HepG2 (cell line): ENCODE data around the gene WNT4. TPM values are rescaled to one million over a fixed set of nuclear protein-coding genes. Genes with fewer than 3 reads are reported as not detected.

Experiments
- ATAC-seq: fragments of 200-7000 bp; cut with Tn5 transposase; 3 replicates; pipeline ENCODE4 v1.9.1; 2020; ENCODE audit warnings: mild to moderate bottlenecking, moderate library complexity
- BruUV-seq: library from RNA; stranded (reverse); fragments of 400-500 nt; replicated peaks from 2 replicates; lab custom pipeline; 2021; lab: Mats Ljungman, UMichigan
- CTCF ChIA-PET: fragments of 300-600 bp; formaldehyde crosslinking; extraction: SDS; loops from one replicate; lab custom pipeline; 2021; ENCODE audit warnings: low total read pairs, inconsistent platforms, low intra/inter-chr PET ratio; lab: Yijun Ruan, JAX
- POLR2A ChIA-PET: fragments of 350-600 bp; sonication (Branson Sonifier 250); formaldehyde crosslinking; loops from one replicate; lab custom pipeline; 2020; ENCODE audit warnings: antibody characterized with exemption, inconsistent platforms; lab: Yijun Ruan, JAX
- DNase-seq: peaks from one replicate; pipeline ENCODE4 v3.0.0-alpha.2; 2015; ENCODE audit warnings: low spot score
- FAIRE-seq: peaks from 3 replicates; lab custom pipeline; 2011; peaks lifted over from hg19 to GRCh38; lab: Jason Lieb, UNC
- H2AFZ ChIP-seq: one replicate; pipeline ENCODE4 v1.6.1; 2011; ENCODE audit warnings: low read length, inconsistent platforms
- H3K27ac ChIP-seq: fragments of 300-600 bp; 3 replicates; pipeline ENCODE4 v1.8.0; 2011; ENCODE audit warnings: mixed run types, mild to moderate bottlenecking, mixed read lengths, low read length, inconsistent platforms; ENCODE audit not compliant: insufficient read depth; ENCODE audit errors: extremely low read length
- H3K27me3 ChIP-seq, 2 experiments: fragments of 200-600 bp in 1 of 2; 2 replicates in 1 of 2; 3 replicates in 1 of 2; pipeline versions ENCODE4 v1.6.0 to v1.8.0; 2011; ENCODE audit warnings: low read length in 2 of 2, mild to moderate bottlenecking in 2 of 2, moderate library complexity in 2 of 2, inconsistent platforms in 1 of 2; ENCODE audit not compliant: insufficient read depth in 2 of 2, control insufficient read depth in 1 of 2
- H3K36me3 ChIP-seq, 2 experiments: fragments of 200-600 bp in 1 of 2; replicated peaks in 1 of 2; 2 replicates in 1 of 2; 3 replicates in 1 of 2; pipeline versions ENCODE4 v1.5.1 to v1.8.0; 2011; ENCODE audit warnings: low read length in 2 of 2, inconsistent platforms in 1 of 2; ENCODE audit not compliant: insufficient read depth in 2 of 2, control insufficient read depth in 1 of 2
- H3K4me1 ChIP-seq: 2 replicates; pipeline ENCODE4 v1.5.1; 2012; ENCODE audit warnings: low read length, inconsistent platforms; ENCODE audit not compliant: insufficient read depth
- H3K4me2 ChIP-seq: 2 replicates; pipeline ENCODE4 v1.6.0; 2011; ENCODE audit warnings: low read depth, low read length, inconsistent platforms
- H3K4me3 ChIP-seq, 3 experiments: fragments of 200-600 bp in 1 of 3; sonication (generic), shearing (Covaris generic) in 1 of 3; replicated peaks in 1 of 3; 2 replicates each; pipeline ENCODE4 v1.5.1; 2011 to 2016; ENCODE audit warnings: low read length in 3 of 3, inconsistent platforms in 2 of 3, low read depth in 2 of 3, mild to moderate bottlenecking in 2 of 3, control low read depth in 1 of 3, mixed read lengths in 1 of 3; ENCODE audit not compliant: insufficient read depth in 1 of 3
- H3K79me2 ChIP-seq: one replicate; pipeline ENCODE4 v1.6.1; 2011; ENCODE audit warnings: low read length, inconsistent platforms; ENCODE audit not compliant: insufficient read depth
- H3K9ac ChIP-seq: 2 replicates; pipeline ENCODE4 v1.6.0; 2011; ENCODE audit warnings: mild to moderate bottlenecking, low read depth, low read length, inconsistent platforms; ENCODE audit not compliant: insufficient read depth
- H3K9me3 ChIP-seq: 2 replicates; pipeline ENCODE4 v1.5.1; 2012; ENCODE audit warnings: mild to moderate bottlenecking, low read length
- H4K20me1 ChIP-seq: 2 replicates; pipeline ENCODE4 v1.6.0; 2011; ENCODE audit warnings: inconsistent platforms, mild to moderate bottlenecking, low read length, moderate library complexity; ENCODE audit not compliant: insufficient read depth
- FOXP4 ChIP-seq: sonication (generic); formaldehyde crosslinking; IDR thresholded peaks from 2 replicates; pipeline ENCODE4 v1.4.0; 2020; ENCODE audit warnings: missing genetic modification reagents
- GATAD1 ChIP-seq: IDR thresholded peaks from 2 replicates; pipeline ENCODE4 v1.6.1; 2016; ENCODE audit warnings: missing genetic modification reagents, missing compliant biosample characterization
- KDM1A ChIP-seq: IDR thresholded peaks from 2 replicates; pipeline ENCODE4 v1.6.1; 2016; ENCODE audit warnings: missing compliant biosample characterization
- PBX3 ChIP-seq: sonication (generic); formaldehyde crosslinking; IDR thresholded peaks from 2 replicates; pipeline ENCODE4 v1.8.1; 2023; ENCODE audit warnings: missing genetic modification reagents, inconsistent platforms, borderline replicate concordance
- POGZ ChIP-seq: sonication (generic); formaldehyde crosslinking; IDR thresholded peaks from 2 replicates; pipeline ENCODE4 v1.4.0; 2020; ENCODE audit warnings: mild to moderate bottlenecking, missing genetic modification reagents
- RAD21 ChIP-seq: fragments of 450-650 bp; formaldehyde crosslinking; IDR thresholded peaks from 2 replicates; pipeline ENCODE4 v1.5.0; 2020; ENCODE audit warnings: mild to moderate bottlenecking
- TFDP1 ChIP-seq: IDR thresholded peaks from 2 replicates; pipeline ENCODE4 v1.6.1; 2016; ENCODE audit warnings: missing compliant biosample characterization, missing genetic modification reagents, borderline replicate concordance
- ZNF317 ChIP-seq: sonication (generic); formaldehyde crosslinking; IDR thresholded peaks from 2 replicates; pipeline ENCODE4 v1.5.0; 2020; ENCODE audit warnings: mild to moderate bottlenecking, missing genetic modification reagents
- ZNF609 ChIP-seq: sonication (generic); formaldehyde crosslinking; IDR thresholded peaks from 2 replicates; pipeline ENCODE4 v1.4.0; 2020; ENCODE audit warnings: mild to moderate bottlenecking, missing genetic modification reagents, borderline replicate concordance
- ZNF879 ChIP-seq: sonication (generic); formaldehyde crosslinking; IDR thresholded peaks from 2 replicates; pipeline ENCODE4 v1.8.1; 2023; ENCODE audit warnings: missing genetic modification reagents
- WGBS: methylation state at CpG from one replicate; pipeline ENCODE4 v1.1.6; 2017; ENCODE audit warnings: low lambda C conversion rate; 5-methylcytosine and 5-hydroxymethylcytosine counted together
- in situ Hi-C: cut with HindIII; loops from 2 replicates; pipeline ENCODE4 v1.10.0; 2017; ENCODE audit warnings: low pct_unique_long_range_greater_than_20kb; ENCODE audit not compliant: extremely low pct_ligation_motif_present
- intact Hi-C: fragments of 100-400 bp; cut with micrococcal nuclease; formaldehyde crosslinking; loops from one replicate; pipeline ENCODE4 v1.10.0; 2022; ENCODE audit not compliant: unreplicated experiment
- polyA plus RNA-seq, 8 experiments: library from polyadenylated mRNA; depleted of rRNA in 3 of 8; stranded (reverse) in 7 of 8; unstranded in 1 of 8; fragments of >200 nt; fragmentation: Illumina TruSeq in 4 of 8; extraction: Trizol in 4 of 8; gene quantifications; 2 replicates each; pipeline versions ENCODE4 v1.2.1 to v1.2.3, GENCODE V29; 2011 to 2016; ENCODE audit warnings: low read depth in 4 of 8, missing spikeins in 1 of 8, mixed read lengths in 1 of 8; ENCODE audit not compliant: insufficient read depth in 1 of 8
- total RNA-seq, 5 experiments: library from RNA; depleted of rRNA; stranded (reverse); fragments of >200 nt; fragmentation: Illumina TruSeq; extraction: Trizol; gene quantifications; 2 replicates each; pipeline ENCODE4 v1.2.3, GENCODE V29; 2016; ENCODE audit warnings: low read depth in 1 of 5

The WNT4 gene
- total and polyA plus RNA-seq, 2 of the 13 experiments (the other 11 are each of a cell fraction or from before 2014, with no cell fraction given), result not detected

- TF ChIP-seq ZNF609 (CRISPR knock-in tag) (no peak), ZNF317 (CRISPR knock-in tag) (no peak), ZNF879 (CRISPR knock-in tag) (no peak)
Observed at GRCh38 chr1:22188436-22188835, 45.5 kb upstream of the WNT4 start (continued).

GRCh38 chr1:22186311-22186710 lies 43.4 kb upstream of the WNT4 start:
- no peak overlapping the region for H3K9ac ChIP-seq
- H3K9me3 ChIP-seq, result no peaks in the 10 kb centered on the region
- no peak overlapping the region for H3K27ac ChIP-seq
- H2AFZ ChIP-seq, result no peak overlapping the region
- ChIA-PET CTCF (no interaction called here), POLR2A (no interaction called here)
- intact Hi-C loops, result no loop called here
- H4K20me1 ChIP-seq, result no peaks in the 10 kb centered on the region
- H3K79me2 ChIP-seq, result no peaks in the 10 kb centered on the region
- no peak for DNase-seq
- no TSS peak for BruUV-seq
- WGBS, result 32% methylated on average over 7 of the region's 7 CpGs
- H3K27me3 ChIP-seq, result peaks cover 3 to 64% of the 10 kb centered on the region in 2 experiments; a peak in 3 of 5 replicates
- ATAC-seq, result no peak
- in situ Hi-C loops, result no loop called here
- FAIRE-seq, result no peak
- H3K4me1 ChIP-seq, result no peaks in the 10 kb centered on the region
- no peak overlapping the region for H3K4me2 ChIP-seq
- no peak overlapping the region for H3K4me3 ChIP-seq
- no peaks in the 10 kb centered on the region for H3K36me3 ChIP-seq
- no peak for TF ChIP-seq POGZ
- no peak for TF ChIP-seq RAD21 (CRISPR knock-in tag)
- TF ChIP-seq GATAD1 (CRISPR knock-in tag), result no peak
- no peak for TF ChIP-seq PBX3 (CRISPR knock-in tag)
- TF ChIP-seq TFDP1 (CRISPR knock-in tag), result no peak
- TF ChIP-seq FOXP4 (CRISPR knock-in tag), result no peak
- no peak for TF ChIP-seq KDM1A
